HEK293 (cell line): ENCODE data around the gene SYNJ1.

Experiments
- CTCF ChIA-PET: fragments of 350-600 bp; formaldehyde crosslinking; extraction: SDS; loops from one replicate; lab custom pipeline; 2021; ENCODE audit warnings: antibody characterized with exemption; lab: Yijun Ruan, JAX
- POLR2A ChIA-PET: fragments of 300-600 bp; formaldehyde crosslinking; extraction: SDS; loops from one replicate; lab custom pipeline; 2020; ENCODE audit warnings: antibody characterized with exemption, inconsistent platforms; lab: Yijun Ruan, JAX
- H3K27ac ChIP-seq: fragments of 200-500 bp; sonication (Bioruptor generic); 2 replicates; pipeline ENCODE4 v1.5.1; 2014; ENCODE audit warnings: low read depth, low read length, control low read depth, inconsistent platforms; ENCODE audit errors: extremely low read depth
- H3K36me3 ChIP-seq, 2 experiments: fragments of 200-500 bp in 1 of 2; sonication (Bioruptor generic) in 1 of 2; 1 replicate in 1 of 2; 2 replicates in 1 of 2; pipeline ENCODE4 v1.5.1; 2014 to 2017; ENCODE audit warnings: inconsistent platforms in 2 of 2, low read length in 2 of 2; ENCODE audit not compliant: control insufficient read depth in 2 of 2, insufficient read depth in 1 of 2
- H3K4me1 ChIP-seq: fragments of 200-500 bp; sonication (Bioruptor generic); 2 replicates; pipeline ENCODE4 v1.5.1; 2014; ENCODE audit warnings: mild to moderate bottlenecking, low read length, inconsistent platforms; ENCODE audit not compliant: control insufficient read depth, insufficient read depth
- H3K4me3 ChIP-seq: 2 replicates; pipeline ENCODE4 v1.5.1; 2011; ENCODE audit warnings: low read depth, mild to moderate bottlenecking, control low read depth, low read length, moderate library complexity
- H3K9me3 ChIP-seq: fragments of 200-500 bp; sonication (Bioruptor generic); 2 replicates; pipeline ENCODE4 v1.5.1; 2014; ENCODE audit warnings: low read depth, low read length, inconsistent platforms; ENCODE audit not compliant: control insufficient read depth, insufficient read depth
- EGR2 ChIP-seq: fragments of 450-650 bp; formaldehyde crosslinking; IDR thresholded peaks from 2 replicates; pipeline ENCODE4 v1.5.1; 2016; ENCODE audit warnings: low read depth, missing biosample characterization, missing genetic modification characterization
- FEZF1 ChIP-seq: fragments of 450-650 bp; formaldehyde crosslinking; IDR thresholded peaks from 2 replicates; pipeline ENCODE4 v1.5.1; 2016; ENCODE audit warnings: missing biosample characterization, missing genetic modification characterization
- GLI2 ChIP-seq: fragments of 450-650 bp; formaldehyde crosslinking; IDR thresholded peaks from 2 replicates; pipeline ENCODE4; 2017; ENCODE audit warnings: missing biosample characterization, missing genetic modification characterization, low read depth, borderline replicate concordance
- MEIS1 ChIP-seq: sonication (generic); formaldehyde crosslinking; IDR thresholded peaks from 2 replicates; pipeline ENCODE4 v1.8.1; 2022; ENCODE audit warnings: missing genetic modification reagents, mild to moderate bottlenecking, borderline replicate concordance
- PBX3 ChIP-seq: sonication (generic); formaldehyde crosslinking; IDR thresholded peaks from 2 replicates; pipeline ENCODE4 v1.8.1; 2022; ENCODE audit warnings: mild to moderate bottlenecking, moderate library complexity, missing genetic modification reagents
- RBAK ChIP-seq: fragments of 450-650 bp; formaldehyde crosslinking; IDR thresholded peaks from 2 replicates; pipeline ENCODE4 v1.5.1; 2016; ENCODE audit warnings: missing biosample characterization, missing genetic modification characterization
- SP2 ChIP-seq: fragments of 450-650 bp; formaldehyde crosslinking; IDR thresholded peaks from 2 replicates; pipeline ENCODE4 v1.5.1; 2016; ENCODE audit warnings: missing biosample characterization, missing genetic modification characterization
- SP3 ChIP-seq: fragments of 450-650 bp; formaldehyde crosslinking; IDR thresholded peaks from 2 replicates; pipeline ENCODE4 v1.5.1; 2016; ENCODE audit warnings: missing biosample characterization, missing genetic modification characterization
- TCF7L2 ChIP-seq: IDR thresholded peaks from 2 replicates; pipeline ENCODE4 v1.6.1; 2011; ENCODE audit warnings: low read depth, mild to moderate bottlenecking, inconsistent platforms, low read length, moderate library complexity, borderline replicate concordance
- TRIM28 ChIP-seq: IDR thresholded peaks from 2 replicates; pipeline ENCODE4 v1.6.1; 2011; ENCODE audit warnings: low read length, control low read depth, borderline replicate concordance
- YY2 ChIP-seq: fragments of 450-650 bp; formaldehyde crosslinking; IDR thresholded peaks from 2 replicates; pipeline ENCODE4 v1.5.1; 2016; ENCODE audit warnings: missing biosample characterization, missing genetic modification characterization
- ZBTB21 ChIP-seq: fragments of 450-650 bp; formaldehyde crosslinking; IDR thresholded peaks from 2 replicates; pipeline ENCODE4 v1.5.1; 2017; ENCODE audit warnings: missing biosample characterization, missing genetic modification characterization
- ZFP3 ChIP-seq: fragments of 450-650 bp; formaldehyde crosslinking; IDR thresholded peaks from 2 replicates; pipeline ENCODE4 v1.5.1; 2016; ENCODE audit warnings: low read depth, missing biosample characterization, missing genetic modification characterization
- ZFP69B ChIP-seq: fragments of 450-650 bp; formaldehyde crosslinking; IDR thresholded peaks from 2 replicates; pipeline ENCODE4 v1.5.1; 2016; ENCODE audit warnings: missing biosample characterization, missing genetic modification characterization
- ZNF138 ChIP-seq: fragments of 450-650 bp; formaldehyde crosslinking; IDR thresholded peaks from 2 replicates; pipeline ENCODE4 v1.5.1; 2016; ENCODE audit warnings: missing biosample characterization, missing genetic modification characterization, borderline replicate concordance
- ZNF266 ChIP-seq: fragments of 450-650 bp; formaldehyde crosslinking; IDR thresholded peaks from 2 replicates; pipeline ENCODE4 v1.5.1; 2016; ENCODE audit warnings: missing biosample characterization, missing genetic modification characterization, low read depth
- ZNF341 ChIP-seq: fragments of 450-650 bp; formaldehyde crosslinking; IDR thresholded peaks from 2 replicates; pipeline ENCODE4; 2016; ENCODE audit warnings: low read depth, missing biosample characterization, missing genetic modification characterization
- ZNF549 ChIP-seq: fragments of 450-650 bp; IDR thresholded peaks from 2 replicates; pipeline ENCODE4 v1.5.1; 2018; ENCODE audit warnings: missing biosample characterization, missing genetic modification characterization, mild to moderate bottlenecking, inconsistent platforms, moderate library complexity
- ZNF555 ChIP-seq: fragments of 450-650 bp; formaldehyde crosslinking; conservative IDR thresholded peaks from 2 replicates; pipeline ENCODE4 v1.5.1; 2017; ENCODE audit warnings: missing biosample characterization, mild to moderate bottlenecking, missing genetic modification characterization, inconsistent platforms
- ZNF596 ChIP-seq: fragments of 450-650 bp; IDR thresholded peaks from 2 replicates; pipeline ENCODE4 v1.5.0; 2018; ENCODE audit warnings: missing biosample characterization, mild to moderate bottlenecking, missing genetic modification characterization, moderate library complexity
- ZNF629 ChIP-seq: fragments of 450-650 bp; formaldehyde crosslinking; IDR thresholded peaks from 2 replicates; pipeline ENCODE4 v1.5.1; 2017; ENCODE audit warnings: missing biosample characterization, missing genetic modification characterization
- ZNF660 ChIP-seq: fragments of 450-650 bp; IDR thresholded peaks from 2 replicates; pipeline ENCODE4 v1.5.1; 2018; ENCODE audit warnings: missing biosample characterization, mild to moderate bottlenecking, missing genetic modification characterization
- ZNF670 ChIP-seq: fragments of 450-650 bp; formaldehyde crosslinking; IDR thresholded peaks from 2 replicates; pipeline ENCODE4 v1.5.1; 2016; ENCODE audit warnings: missing biosample characterization, missing genetic modification characterization, low read depth
- ZNF677 ChIP-seq: fragments of 450-650 bp; IDR thresholded peaks from 2 replicates; pipeline ENCODE4 v1.5.0; 2018; ENCODE audit warnings: missing biosample characterization, mild to moderate bottlenecking, missing genetic modification characterization, moderate library complexity
- ZNF830 ChIP-seq: fragments of 450-650 bp; IDR thresholded peaks from 2 replicates; pipeline ENCODE4 v1.5.0; 2018; ENCODE audit warnings: missing biosample characterization, missing genetic modification characterization, low read depth, mild to moderate bottlenecking, moderate library complexity
- TF ChIP-seq, protein P1 (sequence below): fragments of 450-650 bp; formaldehyde crosslinking; IDR thresholded peaks from 2 replicates; pipeline ENCODE4 v1.5.1; 2016; ENCODE audit warnings: missing biosample characterization, missing genetic modification characterization, low read depth
- TF ChIP-seq, protein P2 (sequence below): fragments of 450-650 bp; formaldehyde crosslinking; IDR thresholded peaks from 2 replicates; pipeline ENCODE4 v1.5.1; 2016; ENCODE audit warnings: missing biosample characterization, missing genetic modification characterization, borderline replicate concordance
- TF ChIP-seq, protein P3 (sequence below): fragments of 450-650 bp; formaldehyde crosslinking; IDR thresholded peaks from 2 replicates; pipeline ENCODE4 v1.5.1; 2016; ENCODE audit warnings: missing biosample characterization, missing genetic modification characterization, low read depth
- TF ChIP-seq, protein P4 (sequence below): fragments of 450-650 bp; formaldehyde crosslinking; IDR thresholded peaks from 2 replicates; pipeline ENCODE4 v1.5.1; 2016; ENCODE audit warnings: missing biosample characterization, missing genetic modification characterization

SYNJ1 gene

DNA sequence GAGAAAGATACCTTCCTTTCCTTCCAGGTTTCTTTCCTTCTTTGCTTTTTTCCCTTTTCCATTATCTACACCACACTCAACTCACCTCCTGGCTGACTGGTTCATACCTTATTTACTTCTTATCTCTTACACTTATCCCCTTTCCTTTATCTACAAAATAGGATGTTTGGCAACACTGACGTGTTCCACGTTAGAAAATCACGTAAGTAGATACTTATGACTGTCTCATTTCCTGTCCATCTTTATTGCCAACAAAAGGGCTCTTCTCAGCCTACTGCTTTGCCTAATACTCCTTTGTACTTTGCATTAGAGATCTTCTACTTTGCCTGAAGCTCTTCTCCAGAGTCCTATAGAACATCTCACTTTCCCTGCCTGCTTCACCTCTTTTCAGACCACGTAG is 25.1 kb downstream of the SYNJ1 start (continued):
- TF ChIP-seq PBX3 (no peak), ZNF677 (tag by site-specific recombination) (no peak), ZNF830 (tag by site-specific recombination) (no peak), ZFP3 (no peak), RBAK (tag by site-specific recombination) (no peak), ZNF266 (tag by site-specific recombination) (no peak), ZNF555 (tag by site-specific recombination) (no peak), ZNF549 (tag by site-specific recombination) (no peak), GLI2 (tag by site-specific recombination) (no peak), SP3 (tag by site-specific recombination) (no peak; the same call in 1 of the 2 replicates), FEZF1 (tag by site-specific recombination) (0 out of 2 replicates have a peak, but pooled peaks have one; percentile 33), ZNF341 (no peak)
- TF ChIP-seq, protein P1, sequence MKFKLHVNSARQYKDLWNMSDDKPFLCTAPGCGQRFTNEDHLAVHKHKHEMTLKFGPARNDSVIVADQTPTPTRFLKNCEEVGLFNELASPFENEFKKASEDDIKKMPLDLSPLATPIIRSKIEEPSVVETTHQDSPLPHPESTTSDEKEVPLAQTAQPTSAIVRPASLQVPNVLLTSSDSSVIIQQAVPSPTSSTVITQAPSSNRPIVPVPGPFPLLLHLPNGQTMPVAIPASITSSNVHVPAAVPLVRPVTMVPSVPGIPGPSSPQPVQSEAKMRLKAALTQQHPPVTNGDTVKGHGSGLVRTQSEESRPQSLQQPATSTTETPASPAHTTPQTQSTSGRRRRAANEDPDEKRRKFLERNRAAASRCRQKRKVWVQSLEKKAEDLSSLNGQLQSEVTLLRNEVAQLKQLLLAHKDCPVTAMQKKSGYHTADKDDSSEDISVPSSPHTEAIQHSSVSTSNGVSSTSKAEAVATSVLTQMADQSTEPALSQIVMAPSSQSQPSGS (tag by site-specific recombination), result no peak
- TF ChIP-seq, protein P2, sequence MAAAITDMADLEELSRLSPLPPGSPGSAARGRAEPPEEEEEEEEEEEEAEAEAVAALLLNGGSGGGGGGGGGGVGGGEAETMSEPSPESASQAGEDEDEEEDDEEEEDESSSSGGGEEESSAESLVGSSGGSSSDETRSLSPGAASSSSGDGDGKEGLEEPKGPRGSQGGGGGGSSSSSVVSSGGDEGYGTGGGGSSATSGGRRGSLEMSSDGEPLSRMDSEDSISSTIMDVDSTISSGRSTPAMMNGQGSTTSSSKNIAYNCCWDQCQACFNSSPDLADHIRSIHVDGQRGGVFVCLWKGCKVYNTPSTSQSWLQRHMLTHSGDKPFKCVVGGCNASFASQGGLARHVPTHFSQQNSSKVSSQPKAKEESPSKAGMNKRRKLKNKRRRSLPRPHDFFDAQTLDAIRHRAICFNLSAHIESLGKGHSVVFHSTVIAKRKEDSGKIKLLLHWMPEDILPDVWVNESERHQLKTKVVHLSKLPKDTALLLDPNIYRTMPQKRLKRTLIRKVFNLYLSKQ (tag by site-specific recombination), result no peak

DNA sequence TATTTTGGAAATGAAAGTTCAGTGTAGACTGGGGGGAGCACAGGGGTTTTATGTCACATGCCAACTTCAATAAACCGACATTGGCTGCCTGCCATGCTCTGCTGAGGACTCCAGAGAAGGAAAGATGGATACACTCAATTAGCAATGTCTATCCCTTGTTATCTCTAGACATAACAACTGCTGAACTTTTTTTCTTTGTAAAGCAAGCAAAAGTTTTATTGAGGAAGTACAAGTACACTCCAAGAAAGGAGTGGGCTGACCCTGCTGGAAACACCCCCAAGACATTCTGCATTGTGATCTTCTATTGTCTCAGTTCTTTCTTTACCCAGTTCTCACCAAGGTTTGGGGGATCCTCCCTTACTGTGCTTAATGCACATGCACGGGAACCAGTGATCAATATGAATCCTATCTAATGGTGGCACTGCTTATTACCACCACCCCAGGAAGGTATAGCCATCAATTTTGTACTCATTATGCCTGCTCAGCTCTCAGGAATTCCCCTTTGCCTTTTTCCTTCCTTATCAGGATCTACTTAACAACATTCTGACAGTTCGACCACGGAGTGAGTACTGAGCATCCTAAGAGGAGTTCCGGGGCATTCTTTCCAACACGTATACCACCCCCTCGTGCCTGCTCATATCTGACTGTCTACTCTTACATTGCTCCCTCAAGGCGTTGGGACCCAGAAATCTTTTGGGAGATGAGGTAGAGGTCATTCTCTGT is 28.7 kb downstream of the SYNJ1 start:
- POLR2A ChIA-PET, result interaction anchor here (0.6 kb wide), 1 partner anchor 1434 kb away, joined by 4 read pairs; no protein-coding TSS in a partner anchor
- CTCF ChIA-PET, result no interaction called here
- Histone ChIP-seq H3K4me1 (peaks cover 26% of the 10 kb centered on the region), H3K4me3 (no peak overlapping the region), H3K27ac (peak overlapping the region; percentile 0; the same call in 1 of the 2 replicates), H3K36me3 (peaks cover 0 to under 1% of the 10 kb centered on the region in 2 experiments; a peak in 1 of 3 replicates), H3K9me3 (no peaks in the 10 kb centered on the region)
- no peak for TF ChIP-seq ZNF660
- peak; percentile 57; the same call in 1 of the 2 replicates for TF ChIP-seq TRIM28
- TF ChIP-seq YY2 (tag by site-specific recombination), result no peak
- TF ChIP-seq, protein P3, sequence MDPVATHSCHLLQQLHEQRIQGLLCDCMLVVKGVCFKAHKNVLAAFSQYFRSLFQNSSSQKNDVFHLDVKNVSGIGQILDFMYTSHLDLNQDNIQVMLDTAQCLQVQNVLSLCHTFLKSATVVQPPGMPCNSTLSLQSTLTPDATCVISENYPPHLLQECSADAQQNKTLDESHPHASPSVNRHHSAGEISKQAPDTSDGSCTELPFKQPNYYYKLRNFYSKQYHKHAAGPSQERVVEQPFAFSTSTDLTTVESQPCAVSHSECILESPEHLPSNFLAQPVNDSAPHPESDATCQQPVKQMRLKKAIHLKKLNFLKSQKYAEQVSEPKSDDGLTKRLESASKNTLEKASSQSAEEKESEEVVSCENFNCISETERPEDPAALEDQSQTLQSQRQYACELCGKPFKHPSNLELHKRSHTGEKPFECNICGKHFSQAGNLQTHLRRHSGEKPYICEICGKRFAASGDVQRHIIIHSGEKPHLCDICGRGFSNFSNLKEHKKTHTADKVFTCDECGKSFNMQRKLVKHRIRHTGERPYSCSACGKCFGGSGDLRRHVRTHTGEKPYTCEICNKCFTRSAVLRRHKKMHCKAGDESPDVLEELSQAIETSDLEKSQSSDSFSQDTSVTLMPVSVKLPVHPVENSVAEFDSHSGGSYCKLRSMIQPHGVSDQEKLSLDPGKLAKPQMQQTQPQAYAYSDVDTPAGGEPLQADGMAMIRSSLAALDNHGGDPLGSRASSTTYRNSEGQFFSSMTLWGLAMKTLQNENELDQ (tag by site-specific recombination), result no peak
- TF ChIP-seq, protein P4, sequence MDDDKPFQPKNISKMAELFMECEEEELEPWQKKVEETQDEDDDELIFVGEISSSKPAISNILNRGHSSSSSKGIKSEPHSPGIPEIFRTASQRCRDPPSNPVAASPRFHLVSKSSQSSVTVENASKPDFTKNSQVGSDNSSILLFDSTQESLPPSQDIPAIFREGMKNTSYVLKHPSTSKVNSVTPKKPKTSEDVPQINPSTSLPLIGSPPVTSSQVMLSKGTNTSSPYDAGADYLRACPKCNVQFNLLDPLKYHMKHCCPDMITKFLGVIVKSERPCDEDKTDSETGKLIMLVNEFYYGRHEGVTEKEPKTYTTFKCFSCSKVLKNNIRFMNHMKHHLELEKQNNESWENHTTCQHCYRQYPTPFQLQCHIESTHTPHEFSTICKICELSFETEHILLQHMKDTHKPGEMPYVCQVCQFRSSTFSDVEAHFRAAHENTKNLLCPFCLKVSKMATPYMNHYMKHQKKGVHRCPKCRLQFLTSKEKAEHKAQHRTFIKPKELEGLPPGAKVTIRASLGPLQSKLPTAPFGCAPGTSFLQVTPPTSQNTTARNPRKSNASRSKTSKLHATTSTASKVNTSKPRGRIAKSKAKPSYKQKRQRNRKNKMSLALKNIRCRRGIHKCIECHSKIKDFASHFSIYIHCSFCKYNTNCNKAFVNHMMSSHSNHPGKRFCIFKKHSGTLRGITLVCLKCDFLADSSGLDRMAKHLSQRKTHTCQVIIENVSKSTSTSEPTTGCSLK (tag by site-specific recombination), result no peak
- TF ChIP-seq TCF7L2, result no peak
- peak; percentile 43; the same call in 1 of the 2 replicates for TF ChIP-seq ZNF629 (tag by site-specific recombination)
- no peak for TF ChIP-seq ZFP69B (tag by site-specific recombination)
- TF ChIP-seq ZBTB21 (tag by site-specific recombination), result no peak
- TF ChIP-seq ZNF670 (tag by site-specific recombination), result no peak
- no peak for TF ChIP-seq SP2 (tag by site-specific recombination)
- TF ChIP-seq MEIS1 (CRISPR knock-in tag), result no peak
- peak; percentile 64; the same call in 1 of the 2 replicates for TF ChIP-seq FEZF1 (tag by site-specific recombination)
- no peak for TF ChIP-seq ZNF138 (tag by site-specific recombination)
- TF ChIP-seq ZNF596 (tag by site-specific recombination), result no peak
- TF ChIP-seq EGR2 (tag by site-specific recombination), result no peak
